HepG2 (cell line): Measurements from ENCODE around the gene NFXL1. TPM values are rescaled to one million over a fixed set of nuclear protein-coding genes. Genes with fewer than 3 reads are reported as not detected.

Experiments used
- ATAC-seq: fragments of 200-7000 bp; cut with Tn5 transposase; 3 replicates; pipeline ENCODE4 v1.9.1; 2020; ENCODE audit warnings: mild to moderate bottlenecking, moderate library complexity
- BruUV-seq: library from RNA; stranded (reverse); fragments of 400-500 nt; replicated peaks from 2 replicates; lab custom pipeline; 2021; lab: Mats Ljungman, UMichigan
- CTCF ChIA-PET: fragments of 300-600 bp; formaldehyde crosslinking; extraction: SDS; loops from one replicate; lab custom pipeline; 2021; ENCODE audit warnings: low total read pairs, inconsistent platforms, low intra/inter-chr PET ratio; lab: Yijun Ruan, JAX
- POLR2A ChIA-PET: fragments of 350-600 bp; sonication (Branson Sonifier 250); formaldehyde crosslinking; loops from one replicate; lab custom pipeline; 2020; ENCODE audit warnings: antibody characterized with exemption, inconsistent platforms; lab: Yijun Ruan, JAX
- DNase-seq: peaks from one replicate; pipeline ENCODE4 v3.0.0-alpha.2; 2015; ENCODE audit warnings: low spot score
- FAIRE-seq: peaks from 3 replicates; lab custom pipeline; 2011; peaks lifted over from hg19 to GRCh38; lab: Jason Lieb, UNC
- H2AFZ ChIP-seq: one replicate; pipeline ENCODE4 v1.6.1; 2011; ENCODE audit warnings: low read length, inconsistent platforms
- H3K27ac ChIP-seq: fragments of 300-600 bp; 3 replicates; pipeline ENCODE4 v1.8.0; 2011; ENCODE audit warnings: mixed run types, mild to moderate bottlenecking, mixed read lengths, low read length, inconsistent platforms; ENCODE audit not compliant: insufficient read depth; ENCODE audit errors: extremely low read length
- H3K27me3 ChIP-seq, 2 experiments: fragments of 200-600 bp in 1 of 2; 2 replicates in 1 of 2; 3 replicates in 1 of 2; pipeline versions ENCODE4 v1.6.0 to v1.8.0; 2011; ENCODE audit warnings: low read length in 2 of 2, mild to moderate bottlenecking in 2 of 2, moderate library complexity in 2 of 2, inconsistent platforms in 1 of 2; ENCODE audit not compliant: insufficient read depth in 2 of 2, control insufficient read depth in 1 of 2
- H3K36me3 ChIP-seq, 2 experiments: fragments of 200-600 bp in 1 of 2; replicated peaks in 1 of 2; 2 replicates in 1 of 2; 3 replicates in 1 of 2; pipeline versions ENCODE4 v1.5.1 to v1.8.0; 2011; ENCODE audit warnings: low read length in 2 of 2, inconsistent platforms in 1 of 2; ENCODE audit not compliant: insufficient read depth in 2 of 2, control insufficient read depth in 1 of 2
- H3K4me1 ChIP-seq: 2 replicates; pipeline ENCODE4 v1.5.1; 2012; ENCODE audit warnings: low read length, inconsistent platforms; ENCODE audit not compliant: insufficient read depth
- H3K4me2 ChIP-seq: 2 replicates; pipeline ENCODE4 v1.6.0; 2011; ENCODE audit warnings: low read depth, low read length, inconsistent platforms
- H3K4me3 ChIP-seq, 3 experiments: fragments of 200-600 bp in 1 of 3; sonication (generic), shearing (Covaris generic) in 1 of 3; replicated peaks in 1 of 3; 2 replicates each; pipeline ENCODE4 v1.5.1; 2011 to 2016; ENCODE audit warnings: low read length in 3 of 3, inconsistent platforms in 2 of 3, low read depth in 2 of 3, mild to moderate bottlenecking in 2 of 3, control low read depth in 1 of 3, mixed read lengths in 1 of 3; ENCODE audit not compliant: insufficient read depth in 1 of 3
- H3K79me2 ChIP-seq: one replicate; pipeline ENCODE4 v1.6.1; 2011; ENCODE audit warnings: low read length, inconsistent platforms; ENCODE audit not compliant: insufficient read depth
- H3K9ac ChIP-seq: 2 replicates; pipeline ENCODE4 v1.6.0; 2011; ENCODE audit warnings: mild to moderate bottlenecking, low read depth, low read length, inconsistent platforms; ENCODE audit not compliant: insufficient read depth
- H3K9me3 ChIP-seq: 2 replicates; pipeline ENCODE4 v1.5.1; 2012; ENCODE audit warnings: mild to moderate bottlenecking, low read length
- H4K20me1 ChIP-seq: 2 replicates; pipeline ENCODE4 v1.6.0; 2011; ENCODE audit warnings: inconsistent platforms, mild to moderate bottlenecking, low read length, moderate library complexity; ENCODE audit not compliant: insufficient read depth
- EED ChIP-seq: sonication (generic); formaldehyde crosslinking; IDR thresholded peaks from 2 replicates; pipeline ENCODE4 v1.5.0; 2020; ENCODE audit warnings: mild to moderate bottlenecking, missing genetic modification reagents
- HOXA7 ChIP-seq: sonication (generic); formaldehyde crosslinking; IDR thresholded peaks from 2 replicates; pipeline ENCODE4 v1.8.1; 2022; ENCODE audit warnings: mild to moderate bottlenecking, missing genetic modification reagents, moderate library complexity
- HOXA9 ChIP-seq: sonication (generic); formaldehyde crosslinking; IDR thresholded peaks from 2 replicates; pipeline ENCODE4 v1.8.1; 2022; ENCODE audit warnings: missing genetic modification reagents, mild to moderate bottlenecking, moderate library complexity, borderline replicate concordance
- NR3C1 ChIP-seq: sonication (generic); formaldehyde crosslinking; IDR thresholded peaks from 2 replicates; pipeline ENCODE4 v1.4.0; 2020; ENCODE audit warnings: missing genetic modification reagents
- SUZ12 ChIP-seq: fragments of 150-350 bp; IDR thresholded peaks from 2 replicates; pipeline ENCODE4 v1.6.1; 2014; ENCODE audit warnings: low read depth, low read length
- ZBTB21 ChIP-seq: sonication (generic); formaldehyde crosslinking; IDR thresholded peaks from 2 replicates; pipeline ENCODE4 v1.4.0; 2020; ENCODE audit warnings: missing genetic modification reagents
- ZNF12 ChIP-seq: sonication (generic); formaldehyde crosslinking; IDR thresholded peaks from 2 replicates; pipeline ENCODE4 v1.5.0; 2020; ENCODE audit warnings: missing genetic modification reagents
- ZNF282 ChIP-seq: fragments of 450-650 bp; IDR thresholded peaks from 2 replicates; pipeline ENCODE4 v1.6.1; 2018; ENCODE audit not compliant: partially characterized antibody
- ZNF335 ChIP-seq: sonication (generic); formaldehyde crosslinking; IDR thresholded peaks from 2 replicates; pipeline ENCODE4 v1.4.0; 2020; ENCODE audit warnings: missing genetic modification reagents
- ZNF367 ChIP-seq: sonication (generic); formaldehyde crosslinking; IDR thresholded peaks from 2 replicates; pipeline ENCODE4 v1.4.0; 2020; ENCODE audit warnings: missing genetic modification reagents, borderline replicate concordance
- ZNF451 ChIP-seq: sonication (generic); formaldehyde crosslinking; IDR thresholded peaks from 2 replicates; pipeline ENCODE4 v1.5.0; 2020; ENCODE audit warnings: mild to moderate bottlenecking, missing genetic modification reagents
- ZNF570 ChIP-seq: sonication (generic); formaldehyde crosslinking; IDR thresholded peaks from 2 replicates; pipeline ENCODE4 v1.4.0; 2020; ENCODE audit warnings: mild to moderate bottlenecking, missing genetic modification reagents, borderline replicate concordance
- ZNF614 ChIP-seq: IDR thresholded peaks from 2 replicates; pipeline ENCODE4 v1.6.1; 2018; ENCODE audit warnings: missing biosample characterization, missing genetic modification reagents, inconsistent platforms, borderline replicate concordance
- ZNF687 ChIP-seq: sonication (generic); formaldehyde crosslinking; IDR thresholded peaks from 2 replicates; pipeline ENCODE4 v1.5.1; 2020; ENCODE audit warnings: mild to moderate bottlenecking, missing genetic modification reagents, moderate library complexity
- ZNF7 ChIP-seq: IDR thresholded peaks from 2 replicates; pipeline ENCODE4 v1.6.1; 2016; ENCODE audit warnings: missing biosample characterization, missing genetic modification reagents
- WGBS: methylation state at CpG from one replicate; pipeline ENCODE4 v1.1.6; 2017; ENCODE audit warnings: low lambda C conversion rate; 5-methylcytosine and 5-hydroxymethylcytosine counted together
- in situ Hi-C: cut with HindIII; loops from 2 replicates; pipeline ENCODE4 v1.10.0; 2017; ENCODE audit warnings: low pct_unique_long_range_greater_than_20kb; ENCODE audit not compliant: extremely low pct_ligation_motif_present
- intact Hi-C: fragments of 100-400 bp; cut with micrococcal nuclease; formaldehyde crosslinking; loops from one replicate; pipeline ENCODE4 v1.10.0; 2022; ENCODE audit not compliant: unreplicated experiment
- polyA plus RNA-seq, 8 experiments: library from polyadenylated mRNA; depleted of rRNA in 3 of 8; stranded (reverse) in 7 of 8; unstranded in 1 of 8; fragments of >200 nt; fragmentation: Illumina TruSeq in 4 of 8; extraction: Trizol in 4 of 8; gene quantifications; 2 replicates each; pipeline versions ENCODE4 v1.2.1 to v1.2.3, GENCODE V29; 2011 to 2016; ENCODE audit warnings: low read depth in 4 of 8, missing spikeins in 1 of 8, mixed read lengths in 1 of 8; ENCODE audit not compliant: insufficient read depth in 1 of 8
- total RNA-seq, 5 experiments: library from RNA; depleted of rRNA; stranded (reverse); fragments of >200 nt; fragmentation: Illumina TruSeq; extraction: Trizol; gene quantifications; 2 replicates each; pipeline ENCODE4 v1.2.3, GENCODE V29; 2016; ENCODE audit warnings: low read depth in 1 of 5
- TF ChIP-seq, protein P1 (sequence below): sonication (generic); formaldehyde crosslinking; IDR thresholded peaks from 2 replicates; pipeline ENCODE4 v1.4.0; 2020; ENCODE audit warnings: missing genetic modification reagents

Gene NFXL1
- total and polyA plus RNA-seq, 2 of the 13 experiments (the other 11 are each of a cell fraction or from before 2014, with no cell fraction given), result 12.0 to 18.6 TPM

GRCh38 chr4:47830265-47831025 lies 83.9 kb downstream of the NFXL1 start:
- ChIA-PET CTCF (no interaction called here), POLR2A (no interaction called here)
- FAIRE-seq, result no peak
- Histone ChIP-seq H3K36me3 (no peaks in the 10 kb centered on the region), H3K9ac (no peak overlapping the region), H3K79me2 (no peaks in the 10 kb centered on the region), H2AFZ (no peak overlapping the region), H3K4me1 (0 out of 2 replicates have a peak, but pooled peaks cover 2% of the 10 kb centered on the region), H3K27ac (no peak overlapping the region), H3K4me3 (no peak overlapping the region), H3K4me2 (no peak overlapping the region), H4K20me1 (no peaks in the 10 kb centered on the region), H3K9me3 (peaks cover 6% of the 10 kb centered on the region; the same call in 1 of the 2 replicates), H3K27me3 (no peaks in the 10 kb centered on the region)
- ATAC-seq, result no peak
- BruUV-seq, result no TSS peak
- TF ChIP-seq HOXA9 (CRISPR knock-in tag), result no peak
- TF ChIP-seq EED (CRISPR knock-in tag), result no peak
- no peak for TF ChIP-seq ZNF335 (CRISPR knock-in tag)
- TF ChIP-seq ZNF570 (CRISPR knock-in tag), result no peak
- TF ChIP-seq ZNF614, result no peak
- no peak for TF ChIP-seq ZNF367 (CRISPR knock-in tag)
- no peak for TF ChIP-seq ZNF451 (CRISPR knock-in tag)
- no peak for TF ChIP-seq ZNF687 (CRISPR knock-in tag)
- TF ChIP-seq ZBTB21 (CRISPR knock-in tag), result no peak
- TF ChIP-seq SUZ12, result no peak
- no peak for TF ChIP-seq ZNF12 (CRISPR knock-in tag)
- TF ChIP-seq, protein P1, sequence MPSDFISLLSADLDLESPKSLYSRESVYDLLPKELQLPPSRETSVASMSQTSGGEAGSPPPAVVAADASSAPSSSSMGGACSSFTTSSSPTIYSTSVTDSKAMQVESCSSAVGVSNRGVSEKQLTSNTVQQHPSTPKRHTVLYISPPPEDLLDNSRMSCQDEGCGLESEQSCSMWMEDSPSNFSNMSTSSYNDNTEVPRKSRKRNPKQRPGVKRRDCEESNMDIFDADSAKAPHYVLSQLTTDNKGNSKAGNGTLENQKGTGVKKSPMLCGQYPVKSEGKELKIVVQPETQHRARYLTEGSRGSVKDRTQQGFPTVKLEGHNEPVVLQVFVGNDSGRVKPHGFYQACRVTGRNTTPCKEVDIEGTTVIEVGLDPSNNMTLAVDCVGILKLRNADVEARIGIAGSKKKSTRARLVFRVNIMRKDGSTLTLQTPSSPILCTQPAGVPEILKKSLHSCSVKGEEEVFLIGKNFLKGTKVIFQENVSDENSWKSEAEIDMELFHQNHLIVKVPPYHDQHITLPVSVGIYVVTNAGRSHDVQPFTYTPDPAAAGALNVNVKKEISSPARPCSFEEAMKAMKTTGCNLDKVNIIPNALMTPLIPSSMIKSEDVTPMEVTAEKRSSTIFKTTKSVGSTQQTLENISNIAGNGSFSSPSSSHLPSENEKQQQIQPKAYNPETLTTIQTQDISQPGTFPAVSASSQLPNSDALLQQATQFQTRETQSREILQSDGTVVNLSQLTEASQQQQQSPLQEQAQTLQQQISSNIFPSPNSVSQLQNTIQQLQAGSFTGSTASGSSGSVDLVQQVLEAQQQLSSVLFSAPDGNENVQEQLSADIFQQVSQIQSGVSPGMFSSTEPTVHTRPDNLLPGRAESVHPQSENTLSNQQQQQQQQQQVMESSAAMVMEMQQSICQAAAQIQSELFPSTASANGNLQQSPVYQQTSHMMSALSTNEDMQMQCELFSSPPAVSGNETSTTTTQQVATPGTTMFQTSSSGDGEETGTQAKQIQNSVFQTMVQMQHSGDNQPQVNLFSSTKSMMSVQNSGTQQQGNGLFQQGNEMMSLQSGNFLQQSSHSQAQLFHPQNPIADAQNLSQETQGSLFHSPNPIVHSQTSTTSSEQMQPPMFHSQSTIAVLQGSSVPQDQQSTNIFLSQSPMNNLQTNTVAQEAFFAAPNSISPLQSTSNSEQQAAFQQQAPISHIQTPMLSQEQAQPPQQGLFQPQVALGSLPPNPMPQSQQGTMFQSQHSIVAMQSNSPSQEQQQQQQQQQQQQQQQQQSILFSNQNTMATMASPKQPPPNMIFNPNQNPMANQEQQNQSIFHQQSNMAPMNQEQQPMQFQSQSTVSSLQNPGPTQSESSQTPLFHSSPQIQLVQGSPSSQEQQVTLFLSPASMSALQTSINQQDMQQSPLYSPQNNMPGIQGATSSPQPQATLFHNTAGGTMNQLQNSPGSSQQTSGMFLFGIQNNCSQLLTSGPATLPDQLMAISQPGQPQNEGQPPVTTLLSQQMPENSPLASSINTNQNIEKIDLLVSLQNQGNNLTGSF (CRISPR knock-in tag), result no peak
- no peak for TF ChIP-seq ZNF282
- TF ChIP-seq NR3C1 (CRISPR knock-in tag), result no peak
- TF ChIP-seq HOXA7 (CRISPR knock-in tag), result no peak
- no peak for TF ChIP-seq ZNF7 (CRISPR knock-in tag)
- intact Hi-C loops (no loop called here), in situ Hi-C loops (no loop called here)
- 80% methylated on average over 3 of the region's 3 CpGs for WGBS
- DNase-seq, result no peak
